Midbrain (tissue), 1 donor: Measurements from ENCODE around the gene SYTL2.
"Not testable (repeated sequence)": the region's sequence is repeated elsewhere in the genome, so short reads cannot be mapped to it uniquely, and the experiment has no call there.

Experiments
- DNase-seq: peaks from one replicate; lab custom pipeline; 2025; lab: John Stamatoyannopoulos, UW

The SYTL2 gene

GRCh38 chr11:85810871-85811611 is at the start of gene SYTL2:
Gene SYTL2, minus strand, starts transcription at chr11:85811141. Its CDS starts 53,416 bp downstream, at chr11:85757725.
- DNase-seq, result peak; percentile 85

GRCh38 chr11:85859541-85859940 is 48.6 kb upstream of the SYTL2 start:
- not testable (repeated sequence) for DNase-seq

- no peak for DNase-seq
Measured at GRCh38 chr11:85857098-85857497, 46.2 kb upstream of the SYTL2 start.

- DNase-seq, result no peak
Measured at GRCh38 chr11:85855341-85855656, 44.4 kb upstream of the SYTL2 start, which contains the start of gene CCDC83. Gene CCDC83, plus strand, starts transcription at chr11:85855383. Its CDS starts 9,741 bp downstream, at chr11:85865124.

GRCh38 chr11:85854557-85855340 is 43.8 kb upstream of the SYTL2 start:
- peak; percentile 91 for DNase-seq

GRCh38 chr11:85854212-85854556 is 43.2 kb upstream of the SYTL2 start:
- DNase-seq, result peak; percentile 71

GRCh38 chr11:85853541-85853940 is 42.6 kb upstream of the SYTL2 start:
- DNase-seq, result not testable (repeated sequence)

- not testable (repeated sequence) for DNase-seq
Measured at GRCh38 chr11:85852754-85853153, 41.8 kb upstream of the SYTL2 start.

GRCh38 chr11:85848556-85848955 is 37.6 kb upstream of the SYTL2 start:
- no peak for DNase-seq

GRCh38 chr11:85848006-85848405 is 37.1 kb upstream of the SYTL2 start:
- DNase-seq, result no peak

- no peak for DNase-seq
Measured at GRCh38 chr11:85847436-85847835, 36.5 kb upstream of the SYTL2 start.

- no peak for DNase-seq
Measured at GRCh38 chr11:85845124-85845631, 34.2 kb upstream of the SYTL2 start.

GRCh38 chr11:85844439-85845123 is 33.6 kb upstream of the SYTL2 start:
- DNase-seq, result no peak

GRCh38 chr11:85843929-85844328 is 33.0 kb upstream of the SYTL2 start:
- DNase-seq, result no peak

- DNase-seq, result not testable (repeated sequence)
Measured at GRCh38 chr11:85840932-85841331, 30.0 kb upstream of the SYTL2 start.

GRCh38 chr11:85835729-85836128 is 24.8 kb upstream of the SYTL2 start:
- no peak for DNase-seq

GRCh38 chr11:85835263-85835662 is 24.3 kb upstream of the SYTL2 start:
- DNase-seq, result no peak

GRCh38 chr11:85831050-85831449 is 20.1 kb upstream of the SYTL2 start:
- no peak for DNase-seq

- no peak for DNase-seq
Measured at GRCh38 chr11:85829172-85829571, 18.2 kb upstream of the SYTL2 start.

GRCh38 chr11:85828640-85828978 is 17.7 kb upstream of the SYTL2 start:
- DNase-seq, result no peak

- no peak for DNase-seq
Measured at GRCh38 chr11:85827748-85828639, 17.1 kb upstream of the SYTL2 start.
